PC-9 (cell line): ENCODE results near the gene SELENOT. TPM values are rescaled to one million over a fixed set of nuclear protein-coding genes. Genes with fewer than 3 reads are reported as not detected.

Experiments
- BruUV-seq: library from RNA; stranded (reverse); fragments of 400-500 nt; replicated peaks from 2 replicates; lab custom pipeline; 2021; lab: Mats Ljungman, UMichigan
- CTCF ChIA-PET: fragments of 300-600 bp; sonication (Branson Sonifier 250); formaldehyde crosslinking; loops from one replicate; lab custom pipeline; 2022; ENCODE audit warnings: antibody characterized with exemption; lab: Charles Lee
- POLR2A ChIA-PET: fragments of 300-600 bp; sonication (Branson Sonifier 250); formaldehyde crosslinking; loops from one replicate; lab custom pipeline; 2022; ENCODE audit warnings: antibody characterized with exemption; ENCODE audit not compliant: unreplicated experiment; lab: Charles Lee
- DNase-seq, 2 experiments: peaks; one replicate each; pipeline versions ENCODE4 v3.0.0 to v3.0.0-alpha.2; 2015 to 2022; ENCODE audit warnings: mixed read lengths in 1 of 2
- H2AFZ ChIP-seq: fragments of 200-600 bp; sonication (generic); 2 replicates; pipeline ENCODE4 v1.8.1; 2017; ENCODE audit warnings: antibody characterized with exemption
- H3F3A ChIP-seq: fragments of 200-600 bp; sonication (generic); 2 replicates; pipeline ENCODE4 v1.8.1; 2017; ENCODE audit warnings: antibody characterized with exemption, mild to moderate bottlenecking, low read depth; ENCODE audit not compliant: insufficient read depth
- H3K27ac ChIP-seq: fragments of 200-600 bp; sonication (generic); 2 replicates; pipeline ENCODE4 v1.6.1; 2016; ENCODE audit warnings: mixed run types
- H3K27me3 ChIP-seq: fragments of 200-600 bp; sonication (generic); 2 replicates; pipeline ENCODE4 v1.6.1; 2016; ENCODE audit warnings: low read depth, mixed run types; ENCODE audit not compliant: insufficient read depth
- H3K36me3 ChIP-seq: fragments of 200-600 bp; sonication (generic); 2 replicates; pipeline ENCODE4 v1.6.1; 2016; ENCODE audit warnings: low read depth, mixed run types
- H3K4me1 ChIP-seq: fragments of 200-600 bp; sonication (generic); replicated peaks from 2 replicates; pipeline ENCODE4 v1.6.1; 2016; ENCODE audit warnings: mixed run types; ENCODE audit not compliant: insufficient read depth
- H3K4me2 ChIP-seq: fragments of 200-600 bp; sonication (generic); 2 replicates; pipeline ENCODE4 v1.6.1; 2017; ENCODE audit warnings: mixed run types
- H3K4me3 ChIP-seq: fragments of 200-600 bp; sonication (generic); 2 replicates; pipeline ENCODE4 v1.6.1; 2016; ENCODE audit warnings: mixed run types
- H3K79me2 ChIP-seq: fragments of 200-600 bp; sonication (generic); 2 replicates; pipeline ENCODE4 v1.6.1; 2017; ENCODE audit warnings: low read depth, mixed run types
- H3K9me2 ChIP-seq: fragments of 200-600 bp; sonication (generic); 2 replicates; pipeline ENCODE4 v1.8.1; 2017; ENCODE audit warnings: mild to moderate bottlenecking; ENCODE audit not compliant: insufficient read depth
- H3K9me3 ChIP-seq: fragments of 200-600 bp; sonication (generic); 2 replicates; pipeline ENCODE4 v1.8.1; 2016; ENCODE audit warnings: low read depth; ENCODE audit not compliant: insufficient read depth
- H4K20me1 ChIP-seq: fragments of 200-600 bp; sonication (generic); 2 replicates; pipeline ENCODE4 v1.8.1; 2017; ENCODE audit not compliant: insufficient read depth
- CTCF ChIP-seq: fragments of 200-600 bp; sonication (generic); conservative IDR thresholded peaks from 2 replicates; pipeline ENCODE4 v1.6.1; 2017; ENCODE audit warnings: mixed run types, antibody characterized with exemption, mild to moderate bottlenecking, moderate library complexity
- EZH2 ChIP-seq: fragments of 200-600 bp; sonication (generic); IDR thresholded peaks from 2 replicates; pipeline ENCODE4 v1.8.0; 2017; ENCODE audit warnings: antibody characterized with exemption, low read depth
- intact Hi-C: fragments of 100-400 bp; cut with micrococcal nuclease; formaldehyde crosslinking; loops from one replicate; pipeline ENCODE4 v1.10.0; 2022; ENCODE audit not compliant: unreplicated experiment
- total RNA-seq: library from RNA; stranded (reverse); gene quantifications from 2 replicates; pipeline ENCODE4 v1.2.3, GENCODE V29; 2021

The SELENOT gene
- total RNA-seq, 1 experiment from 2014 or later, result 84.1 TPM

- intact Hi-C loops, result no loop called here
- no peak overlapping the region for H3K27ac ChIP-seq
- no peak overlapping the region for H3K4me3 ChIP-seq
- no peaks in the 10 kb centered on the region; the same call in 1 of the 2 replicates for H3K4me1 ChIP-seq
- H3K9me3 ChIP-seq, result no peaks in the 10 kb centered on the region
- no peak for DNase-seq
- H2AFZ ChIP-seq, result no peak overlapping the region
- H3K4me2 ChIP-seq, result no peak overlapping the region
- peaks cover 23% of the 10 kb centered on the region for H3K36me3 ChIP-seq
- H3K9me2 ChIP-seq, result no peaks in the 10 kb centered on the region
- peaks cover 79% of the 10 kb centered on the region for H3K79me2 ChIP-seq
- no TSS peak for BruUV-seq
- CTCF ChIA-PET, result no interaction called here
- 0 out of 2 replicates have a peak, but pooled peaks cover 6% of the 10 kb centered on the region for H4K20me1 ChIP-seq
- POLR2A ChIA-PET, result no interaction called here
- H3K27me3 ChIP-seq, result no peaks in the 10 kb centered on the region
- no peaks in the 10 kb centered on the region for H3F3A ChIP-seq
- no peak for TF ChIP-seq EZH2
- no peak for TF ChIP-seq CTCF
Measured at GRCh38 chr3:150612494-150612893, 9.4 kb downstream of the SELENOT start.

DNA sequence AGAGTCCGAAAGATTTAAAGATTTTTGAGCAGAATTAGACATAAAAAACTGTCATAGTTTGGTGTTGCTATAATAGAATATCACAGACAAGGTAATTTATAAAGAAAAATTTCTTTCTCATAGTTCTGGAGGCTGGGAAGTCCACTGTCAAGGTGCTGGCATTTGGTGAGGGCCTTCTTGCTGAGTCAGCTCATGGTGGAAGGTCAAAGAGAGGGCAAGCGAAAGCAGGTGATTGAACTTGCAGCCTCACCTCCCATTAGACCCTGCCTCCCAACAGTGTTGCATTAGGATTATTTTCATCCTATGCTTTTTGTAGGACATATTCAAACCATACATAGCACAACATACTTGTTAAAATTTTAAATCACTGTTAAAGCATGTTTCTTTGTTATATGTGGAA, 9.9 kb downstream of the SELENOT start:
- ChIA-PET CTCF (no interaction called here), POLR2A (no interaction called here)
- TF ChIP-seq CTCF (no peak), EZH2 (no peak)

DNA sequence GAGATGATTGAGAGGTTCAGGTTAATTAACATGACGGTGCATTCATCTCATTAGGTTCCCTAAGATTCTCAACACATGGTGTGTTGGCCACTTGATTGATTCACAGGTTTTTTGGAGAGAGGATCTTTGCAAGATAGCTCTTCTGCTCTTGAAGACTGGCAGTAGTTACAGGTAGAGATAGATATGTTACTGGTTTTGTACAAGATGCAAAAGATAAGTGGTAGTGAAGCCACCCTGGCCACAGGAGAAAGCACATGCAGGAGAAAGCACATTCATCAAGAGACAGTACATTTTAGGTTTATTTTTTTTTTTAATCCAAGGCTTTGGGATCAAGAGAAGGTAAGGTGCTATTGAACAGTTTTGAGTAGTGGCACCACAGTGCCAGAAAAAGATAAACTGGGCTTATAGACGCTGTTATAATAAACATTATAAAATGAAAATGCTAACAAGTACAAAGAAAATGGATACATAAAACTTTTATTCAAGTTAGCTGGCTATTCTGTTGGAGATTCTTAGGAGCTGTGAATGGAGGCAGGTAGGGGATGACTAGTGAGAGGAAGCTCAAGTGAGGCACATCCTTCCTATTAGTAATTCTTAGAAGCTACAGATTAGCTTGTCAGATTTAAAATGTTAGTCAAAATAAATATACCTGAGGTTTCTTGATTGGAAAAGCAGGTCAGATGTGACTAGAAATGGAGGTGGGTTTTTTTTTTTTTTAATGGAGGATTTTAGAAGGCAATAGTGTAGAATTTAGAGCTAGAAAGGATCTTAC, 10.8 kb downstream of the SELENOT start:
- 0 out of 2 replicates have a peak, but pooled peaks cover 5% of the 10 kb centered on the region for H4K20me1 ChIP-seq
- POLR2A ChIA-PET, result interaction anchor here (0.6 kb wide), 2 partner anchors 205 to 742 kb away, joined by 3 to 5 read pairs; no protein-coding TSS in a partner anchor

More for the DNA sequence above, 9.9 kb downstream of the SELENOT start:
- H3K27me3 ChIP-seq, result no peaks in the 10 kb centered on the region
- BruUV-seq, result no TSS peak
- H3K79me2 ChIP-seq, result peaks cover 78% of the 10 kb centered on the region
- H2AFZ ChIP-seq, result no peak overlapping the region
- no peaks in the 10 kb centered on the region for H3K9me2 ChIP-seq
- H3K36me3 ChIP-seq, result peaks cover 23% of the 10 kb centered on the region
- H3K9me3 ChIP-seq, result no peaks in the 10 kb centered on the region
- no peak overlapping the region for H3K27ac ChIP-seq
- intact Hi-C loops, result no loop called here
- DNase-seq, result no peak
- H3K4me1 ChIP-seq, result no peaks in the 10 kb centered on the region; the same call in 1 of the 2 replicates
- H3F3A ChIP-seq, result no peaks in the 10 kb centered on the region
- H3K4me3 ChIP-seq, result no peak overlapping the region
- 0 out of 2 replicates have a peak, but pooled peaks cover 6% of the 10 kb centered on the region for H4K20me1 ChIP-seq
- H3K4me2 ChIP-seq, result no peak overlapping the region

More for the DNA sequence above, 10.8 kb downstream of the SELENOT start:
- no TSS peak for BruUV-seq
- H3K4me3 ChIP-seq, result no peak overlapping the region
- TF ChIP-seq CTCF, result no peak
- no peak for TF ChIP-seq EZH2
- no peaks in the 10 kb centered on the region; the same call in 1 of the 2 replicates for H3F3A ChIP-seq
- H3K4me1 ChIP-seq, result no peaks in the 10 kb centered on the region; the same call in 1 of the 2 replicates
- H3K4me2 ChIP-seq, result no peak overlapping the region
- no peak overlapping the region for H2AFZ ChIP-seq
- no peaks in the 10 kb centered on the region for H3K9me3 ChIP-seq
- H3K9me2 ChIP-seq, result no peaks in the 10 kb centered on the region
- peaks cover 77% of the 10 kb centered on the region for H3K79me2 ChIP-seq
- peaks cover 23% of the 10 kb centered on the region for H3K36me3 ChIP-seq
- no peak for DNase-seq
- no peak overlapping the region for H3K27ac ChIP-seq
- CTCF ChIA-PET, result interaction anchor here (0.6 kb wide), 1 partner anchor 312 kb away, joined by 9 read pairs; no protein-coding TSS in a partner anchor
- no peaks in the 10 kb centered on the region for H3K27me3 ChIP-seq
- intact Hi-C loops, result no loop called here
